ENCODE measurements around the gene B4GALT1. TPM values are rescaled to one million over a fixed set of nuclear protein-coding genes. Genes with fewer than 3 reads are reported as not detected.

Gene B4GALT1
- total RNA-seq, 6 experiments from 2014 or later, result 87.2 to 116 (median 106) TPM

GRCh38 chr9:33125461-33125860 is 41.7 kb downstream of the B4GALT1 start:
- Mint-ChIP-seq H3K4me1 (ENCODE audit: low read depth) (peaks cover 39% of the 10 kb centered on the region), H3K27ac (no peak overlapping the region), H3K36me3 (ENCODE audit: low read depth) (peaks cover 61% of the 10 kb centered on the region), H3K4me3 (no peak overlapping the region), H3K27me3 (ENCODE audit: insufficient read depth) (no peaks in the 10 kb centered on the region), H3K9me3 (no peaks in the 10 kb centered on the region)
- DNase-seq, result no peak
- no peak for TF ChIP-seq CTCF (IDR thresholded peaks at IDR 0.05)

DNA sequence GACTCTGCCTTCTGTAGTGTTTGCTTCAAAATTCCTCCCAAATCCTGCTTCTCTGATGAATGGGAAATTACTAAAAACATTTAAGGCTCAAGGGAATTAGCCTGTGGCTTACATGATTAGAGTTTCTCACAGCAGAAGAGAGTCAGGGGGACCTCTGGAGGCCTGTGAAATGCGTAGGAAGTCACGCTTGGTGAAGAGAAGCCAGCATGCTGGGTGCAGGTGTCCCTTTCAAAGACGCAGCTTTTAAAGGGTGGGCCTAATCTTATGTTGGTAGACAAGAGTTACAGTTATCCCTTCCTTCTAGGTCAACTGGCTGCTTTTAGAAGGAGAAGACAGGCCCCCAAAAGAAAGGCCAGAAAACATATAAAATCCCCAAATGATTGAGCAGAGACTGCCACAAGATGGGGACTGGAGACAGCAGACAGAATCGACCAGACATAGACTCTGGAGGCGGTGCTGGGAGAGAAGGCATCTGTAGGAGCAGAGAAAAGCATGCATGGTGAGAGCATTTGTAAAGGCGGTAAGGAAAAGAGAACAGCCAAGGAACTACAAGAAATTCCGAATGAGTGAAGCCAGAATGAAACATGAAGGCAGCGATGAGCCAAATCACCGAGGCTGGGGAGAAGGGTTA is 42.3 kb downstream of the B4GALT1 start:
- DNase-seq, result no peak
- no peak for TF ChIP-seq CTCF (IDR thresholded peaks at IDR 0.05)

DNA sequence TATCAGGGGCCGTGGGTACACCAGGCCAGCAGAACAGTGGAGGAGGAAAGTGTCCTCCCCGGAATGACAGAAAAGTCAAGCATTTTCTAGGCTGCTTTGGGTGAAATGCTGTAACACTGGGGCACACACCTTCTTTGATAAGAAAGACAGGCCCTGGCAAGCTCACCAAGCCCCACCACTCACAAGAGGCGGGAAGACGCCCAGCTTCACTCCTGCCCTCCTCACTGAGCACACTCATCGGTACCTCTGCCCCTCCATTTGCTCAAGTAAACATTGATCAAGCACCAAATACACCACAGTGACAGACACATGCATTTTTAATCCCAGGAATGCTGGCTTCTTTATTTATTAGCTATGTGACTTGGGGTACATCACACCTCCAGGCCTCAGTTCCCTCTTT is 43.1 kb downstream of the B4GALT1 start:
- peaks cover 51% of the 10 kb centered on the region for H3K36me3 Mint-ChIP-seq (ENCODE audit: low read depth)
- no peak for TF ChIP-seq CTCF (IDR thresholded peaks at IDR 0.05)
- H3K4me3 Mint-ChIP-seq, result no peak overlapping the region

More for the DNA sequence above, 42.3 kb downstream of the B4GALT1 start:
- no peak overlapping the region for H3K4me3 Mint-ChIP-seq
- no peak overlapping the region for H3K27ac Mint-ChIP-seq
- peaks cover 37% of the 10 kb centered on the region for H3K4me1 Mint-ChIP-seq (ENCODE audit: low read depth)
- H3K9me3 Mint-ChIP-seq, result no peaks in the 10 kb centered on the region
- no peaks in the 10 kb centered on the region for H3K27me3 Mint-ChIP-seq (ENCODE audit: insufficient read depth)
- H3K36me3 Mint-ChIP-seq (ENCODE audit: low read depth), result peaks cover 58% of the 10 kb centered on the region

DNA sequence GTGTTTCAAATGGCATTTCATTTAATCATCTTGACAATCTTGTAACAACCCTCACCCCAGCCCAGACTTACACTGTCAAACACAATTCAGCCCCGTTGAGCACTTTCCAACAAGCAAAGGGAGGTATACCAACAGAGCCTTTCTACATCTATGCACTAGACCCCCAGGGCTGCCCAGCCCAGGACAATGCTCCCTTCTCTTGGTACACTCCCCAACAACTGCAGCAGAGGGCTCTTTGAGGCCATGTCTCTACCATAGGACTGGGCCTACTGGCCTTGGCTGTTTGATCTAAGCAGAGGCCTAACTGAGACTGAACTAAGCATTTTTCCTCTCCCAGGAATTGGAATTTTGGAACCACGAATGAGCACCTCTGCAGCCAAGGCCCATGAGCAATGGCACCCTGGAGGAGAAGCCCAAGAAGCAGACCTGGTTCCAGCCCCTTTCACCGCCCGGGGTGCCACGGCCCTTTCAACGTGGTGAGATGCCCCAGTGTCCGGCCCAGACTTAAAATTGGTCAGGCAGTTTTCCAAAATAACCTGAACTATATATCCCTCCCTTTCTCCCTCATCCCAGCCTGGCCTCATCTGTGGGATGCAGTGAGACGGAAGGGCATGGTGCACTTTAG is 43.6 kb downstream of the B4GALT1 start:
- Mint-ChIP-seq H3K4me1 (ENCODE audit: low read depth) (peaks cover 39% of the 10 kb centered on the region), H3K27me3 (ENCODE audit: insufficient read depth) (no peaks in the 10 kb centered on the region), H3K9me3 (no peaks in the 10 kb centered on the region), H3K27ac (no peak overlapping the region), H3K36me3 (ENCODE audit: low read depth) (peaks cover 46% of the 10 kb centered on the region), H3K4me3 (no peak overlapping the region)
- no peak for DNase-seq
- no peak for TF ChIP-seq CTCF (IDR thresholded peaks at IDR 0.05)

More for the DNA sequence above, 43.1 kb downstream of the B4GALT1 start:
- no peak for DNase-seq
- Mint-ChIP-seq H3K27me3 (ENCODE audit: insufficient read depth) (no peaks in the 10 kb centered on the region), H3K9me3 (no peaks in the 10 kb centered on the region), H3K4me1 (ENCODE audit: low read depth) (peaks cover 38% of the 10 kb centered on the region), H3K27ac (no peak overlapping the region)

GRCh38 chr9:33120620-33121019 is 46.5 kb downstream of the B4GALT1 start:
- no peak for DNase-seq
- Mint-ChIP-seq H3K27ac (no peak overlapping the region; the same call in 1 of the 2 replicates), H3K36me3 (ENCODE audit: low read depth) (peaks cover 29% of the 10 kb centered on the region), H3K4me1 (ENCODE audit: low read depth) (peaks cover 41% of the 10 kb centered on the region), H3K27me3 (ENCODE audit: insufficient read depth) (no peaks in the 10 kb centered on the region), H3K9me3 (no peaks in the 10 kb centered on the region), H3K4me3 (no peak overlapping the region)
- no peak for TF ChIP-seq CTCF (IDR thresholded peaks at IDR 0.05)
